Esophagus (tissue), 2 donors: ENCODE measurements around the gene TSR2. TPM values are rescaled to one million over a fixed set of nuclear protein-coding genes. Genes with fewer than 3 reads are reported as not detected.
"Not testable (repeated sequence)": the region's sequence is repeated elsewhere in the genome, so short reads cannot be mapped to it uniquely, and the experiment has no call there.

Source experiments
- H3K27ac ChIP-seq, 2 donors: one replicate each; pipeline ENCODE4 v1.5.1; 2013; ENCODE audit warnings: low read depth in 2 of 2, mild to moderate bottlenecking in 2 of 2, inconsistent platforms in 1 of 2, low read length in 1 of 2, moderate library complexity in 1 of 2
- H3K27me3 ChIP-seq, 2 donors: one replicate each; pipeline ENCODE4 v1.6.1; 2013; ENCODE audit warnings: low read length in 2 of 2, control low read depth in 1 of 2, mild to moderate bottlenecking in 1 of 2; ENCODE audit not compliant: insufficient read depth in 2 of 2, control insufficient read depth in 1 of 2
- H3K36me3 ChIP-seq, 2 donors: one replicate each; pipeline ENCODE4 v1.6.1; 2013; ENCODE audit warnings: low read length in 1 of 2; ENCODE audit not compliant: control insufficient read depth in 2 of 2, insufficient read depth in 2 of 2
- H3K4me1 ChIP-seq, 2 donors: one replicate each; pipeline ENCODE4 v1.6.1; 2013; ENCODE audit warnings: low read length in 1 of 2; ENCODE audit not compliant: control insufficient read depth in 2 of 2, insufficient read depth in 2 of 2
- H3K4me3 ChIP-seq, 2 donors: one replicate each; pipeline ENCODE4 v1.5.1; 2013; ENCODE audit warnings: low read length in 2 of 2, mild to moderate bottlenecking in 2 of 2, low read depth in 1 of 2, moderate library complexity in 1 of 2
- H3K9me3 ChIP-seq, 2 donors: one replicate each; pipeline ENCODE4 v1.6.1; 2013; ENCODE audit warnings: mild to moderate bottlenecking in 2 of 2, low read depth in 1 of 2, low read length in 1 of 2, moderate library complexity in 1 of 2; ENCODE audit not compliant: control insufficient read depth in 2 of 2, insufficient read depth in 1 of 2
- WGBS, 2 donors: extraction: QIAGEN DNeasy Blood & Tissue Kit; methylation state at CpG; one replicate each; pipeline ENCODE4 v1.1.7; 2013; 5-methylcytosine and 5-hydroxymethylcytosine counted together
- polyA plus RNA-seq, 2 donors: library from polyadenylated mRNA; stranded (reverse); fragments of 200-250 nt; gene quantifications; one replicate each; pipeline ENCODE4 v1.2.3, GENCODE V29; 2013
- donor health status: healthy with polysubstance abuse.
- donor health status: Bipolar disorder and iron deficiency.

Gene TSR2
- polyA plus RNA-seq, 2 donors, result 21.7 to 28.8 TPM

DNA sequence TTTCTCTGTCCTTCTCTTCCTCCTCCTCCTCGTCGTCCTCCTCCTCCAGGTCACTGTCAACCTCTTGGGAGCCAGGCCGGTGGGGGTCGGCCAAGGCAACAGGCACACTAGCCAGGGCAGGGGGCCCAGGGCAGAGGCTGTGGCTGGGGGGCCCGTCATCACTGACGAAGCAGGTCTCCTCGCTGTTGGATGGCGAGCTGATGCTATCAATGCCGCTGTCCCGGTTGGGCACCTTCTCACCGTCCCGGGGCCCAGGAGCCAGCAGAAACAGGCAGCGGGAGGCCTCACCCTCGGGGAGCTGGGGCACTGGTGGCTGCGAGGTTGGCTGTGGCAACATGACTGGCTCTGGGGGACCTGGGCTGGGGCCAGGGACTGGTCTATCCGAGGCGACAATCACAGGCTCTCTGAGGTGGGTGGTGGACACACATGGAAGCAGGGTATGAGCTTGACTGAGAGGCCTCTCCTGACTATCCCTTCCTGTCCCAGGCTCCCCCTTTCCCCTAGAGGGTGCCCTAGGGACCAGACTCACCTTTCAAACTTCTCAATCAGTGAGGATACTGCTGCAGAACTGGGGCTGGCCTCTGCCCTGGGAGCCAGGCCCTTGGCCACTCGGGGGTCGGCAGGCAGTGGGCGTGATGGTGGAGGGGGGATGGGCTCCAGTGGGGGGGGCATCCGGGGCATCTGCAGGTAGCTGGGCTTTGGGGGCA is 30.0 kb downstream of the TSR2 start:
- Histone ChIP-seq H3K9me3 (no peaks in the 10 kb centered on the region), H3K27ac (no peak overlapping the region), H3K27me3 (no peaks in the 10 kb centered on the region), H3K36me3 (no peaks in the 10 kb centered on the region), H3K4me1 (peaks cover 0 to 5% of the 10 kb centered on the region in 2 donors), H3K4me3 (no peak overlapping the region)
- WGBS, 2 donors, result 88 to 94% methylated on average over 18 to 21 of the region's 21 CpGs

- Histone ChIP-seq H3K4me1 (peaks cover 0 to 5% of the 10 kb centered on the region in 2 donors), H3K36me3 (no peaks in the 10 kb centered on the region), H3K4me3 (no peak overlapping the region), H3K27me3 (no peaks in the 10 kb centered on the region), H3K9me3 (no peaks in the 10 kb centered on the region), H3K27ac (no peak overlapping the region)
- WGBS, 2 donors, result 57 to 63% methylated on average over 10 of the region's 10 CpGs
Observed at GRCh38 chrX:54473993-54474859, 34.0 kb downstream of the TSR2 start.

DNA sequence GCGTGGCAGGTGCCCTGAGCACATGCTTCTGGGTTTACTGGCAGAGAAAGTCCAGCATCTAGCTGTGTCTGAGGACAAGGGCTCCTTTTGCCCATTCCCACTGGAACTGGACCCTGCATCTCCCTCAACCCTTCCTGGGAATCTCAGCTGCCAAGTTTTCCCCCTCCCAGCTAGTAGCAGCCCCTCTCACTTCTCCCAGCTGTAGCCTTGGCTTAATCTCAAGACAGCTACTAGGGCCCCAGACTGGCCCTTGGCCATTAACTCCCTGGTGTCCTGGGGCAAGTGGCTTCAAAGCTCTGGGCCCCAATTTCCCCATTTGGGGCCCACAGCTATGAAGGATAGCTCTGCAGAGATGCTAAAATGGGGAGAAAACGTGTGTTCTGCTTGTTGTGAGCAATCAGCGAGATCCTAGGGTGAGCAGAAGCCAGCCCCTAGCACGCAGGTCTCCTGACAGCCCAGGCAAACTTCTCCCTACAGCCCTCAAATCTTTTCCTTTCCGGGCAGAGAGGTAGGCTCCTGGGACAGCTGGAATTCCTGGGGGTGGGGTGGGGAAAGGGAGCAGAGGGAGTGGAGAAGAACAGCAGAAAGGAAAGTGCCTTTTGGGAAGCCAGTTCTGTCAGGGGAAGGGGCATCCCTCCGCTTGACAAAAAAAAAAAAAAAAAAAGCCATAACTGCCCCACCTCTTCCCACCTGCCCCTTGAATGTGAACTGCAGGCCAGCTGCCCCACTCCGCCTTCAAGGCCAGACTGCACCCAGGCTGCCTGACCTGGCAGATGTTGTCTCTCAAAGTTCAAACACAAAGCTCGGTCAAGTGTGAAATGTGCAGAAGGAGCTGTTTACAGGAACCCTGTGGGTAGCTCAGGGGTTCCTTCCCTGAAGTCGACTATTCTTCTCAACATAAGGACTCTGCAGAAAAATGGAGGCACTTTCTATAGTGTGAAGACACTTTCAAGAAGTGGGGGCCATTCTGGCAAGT is 39.2 kb downstream of the TSR2 start:
- H3K36me3 ChIP-seq, result no peaks in the 10 kb centered on the region
- no peaks in the 10 kb centered on the region for H3K9me3 ChIP-seq
- H3K4me1 ChIP-seq, result peaks cover 3 to 19% of the 10 kb centered on the region in 2 donors
- H3K4me3 ChIP-seq, result no peak overlapping the region
- H3K27me3 ChIP-seq, result no peaks in the 10 kb centered on the region
- H3K27ac ChIP-seq, result no peak overlapping the region
- WGBS, 2 donors, result 36 to 53% methylated on average over 9 of the region's 9 CpGs

DNA sequence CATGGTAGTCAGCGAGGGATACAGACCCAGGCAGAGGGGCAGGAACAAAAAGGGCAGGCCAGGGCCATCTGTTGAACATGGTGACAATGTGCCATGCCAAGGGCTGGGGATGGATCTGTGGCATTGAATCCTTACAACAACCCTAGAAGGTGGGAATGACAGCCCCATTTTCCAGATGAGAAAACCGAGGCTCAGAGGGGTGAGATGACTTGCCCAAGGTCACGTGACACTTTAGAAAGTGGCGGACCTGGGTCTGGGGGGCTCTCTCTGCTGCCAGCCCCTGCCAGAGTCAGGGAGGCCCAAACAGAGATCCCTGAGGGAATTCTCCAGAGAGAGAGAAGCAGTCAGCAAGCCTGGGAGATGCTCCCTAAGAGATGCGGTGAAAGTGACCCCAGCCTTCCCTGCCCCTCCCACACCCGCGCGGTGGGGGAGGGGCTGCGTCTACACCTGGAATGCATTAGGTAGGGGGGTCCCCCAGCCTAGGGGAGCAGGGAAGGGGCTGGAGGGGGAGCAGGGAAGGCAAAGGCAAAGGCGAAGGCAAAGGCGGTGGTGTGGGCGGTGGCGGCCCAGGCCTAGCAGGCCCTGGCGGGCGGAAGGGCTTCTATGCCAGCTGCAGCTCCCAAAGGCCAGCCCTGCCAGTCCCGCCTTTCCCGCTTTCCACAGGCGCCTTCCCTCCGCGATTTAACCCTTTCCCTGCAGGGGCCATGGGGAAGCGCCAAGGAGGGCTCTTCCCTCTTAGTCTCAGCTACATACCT is 42.8 kb downstream of the TSR2 start:
- Histone ChIP-seq H3K27me3 (no peaks in the 10 kb centered on the region), H3K36me3 (no peaks in the 10 kb centered on the region), H3K9me3 (no peaks in the 10 kb centered on the region), H3K4me1 (peaks cover 5 to 14% of the 10 kb centered on the region in 2 donors), H3K4me3 (no peak overlapping the region), H3K27ac (peak overlapping the region; percentile 42 to 68)
- 29 to 42% methylated on average over 12 to 21 of the region's 21 CpGs for WGBS, 2 donors

GRCh38 chrX:54483946-54484345 is 43.7 kb downstream of the TSR2 start:
- Histone ChIP-seq H3K4me3 (no peak overlapping the region), H3K27me3 (no peaks in the 10 kb centered on the region), H3K4me1 (peaks cover 5 to 14% of the 10 kb centered on the region in 2 donors), H3K9me3 (no peaks in the 10 kb centered on the region), H3K27ac (peak overlapping the region in 1 of 2 donors; percentile 49), H3K36me3 (no peaks in the 10 kb centered on the region)
- WGBS, 2 donors, result 41 to 58% methylated on average over 9 of the region's 9 CpGs

GRCh38 chrX:54484666-54485065 is 44.5 kb downstream of the TSR2 start:
- H3K4me3 ChIP-seq, result no peak overlapping the region
- no peaks in the 10 kb centered on the region for H3K9me3 ChIP-seq
- H3K36me3 ChIP-seq, result no peaks in the 10 kb centered on the region
- WGBS, 2 donors, result 40 to 46% methylated on average over 3 of the region's 3 CpGs
- H3K27ac ChIP-seq, result no peak overlapping the region
- H3K4me1 ChIP-seq, result peaks cover 5 to 14% of the 10 kb centered on the region in 2 donors
- no peaks in the 10 kb centered on the region for H3K27me3 ChIP-seq

DNA sequence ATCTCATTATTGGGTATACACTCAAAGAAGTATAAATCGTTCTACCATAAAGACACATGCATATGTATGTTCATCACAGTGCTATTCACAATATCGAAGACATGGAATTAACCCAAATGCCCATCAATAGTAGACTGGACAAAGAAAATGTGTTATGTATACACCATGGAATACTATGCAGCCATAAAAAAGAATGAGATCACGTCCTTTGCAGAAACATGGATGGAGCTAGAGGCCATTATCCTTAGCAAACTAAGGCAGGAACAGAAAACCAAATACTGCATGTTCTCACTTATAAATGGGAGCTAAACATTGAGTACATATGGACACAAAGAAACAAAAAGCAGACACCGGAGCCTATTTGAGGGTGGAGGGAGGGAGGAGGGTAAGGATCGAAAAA is 49.6 kb downstream of the TSR2 start:
- not testable (repeated sequence) for H3K27me3 ChIP-seq, H3K9me3 ChIP-seq, H3K36me3 ChIP-seq, H3K4me1 ChIP-seq, H3K4me3 ChIP-seq, H3K27ac ChIP-seq
- WGBS, 2 donors, result 92 to 98% methylated on average over 5 of the region's 5 CpGs

GRCh38 chrX:54492340-54492739 is 52.1 kb downstream of the TSR2 start:
- Histone ChIP-seq H3K4me3 (no peak overlapping the region), H3K9me3 (no peaks in the 10 kb centered on the region), H3K36me3 (no peaks in the 10 kb centered on the region), H3K4me1 (no peaks in the 10 kb centered on the region), H3K27ac (no peak overlapping the region), H3K27me3 (no peaks in the 10 kb centered on the region)
- 32 to 50% methylated on average over 6 of the region's 6 CpGs for WGBS, 2 donors
